Measurements from ENCODE around the gene SAMD3.
"Not testable (repeated sequence)": the region's sequence is repeated elsewhere in the genome, so short reads cannot be mapped to it uniquely, and the experiment has no call there.

DNA sequence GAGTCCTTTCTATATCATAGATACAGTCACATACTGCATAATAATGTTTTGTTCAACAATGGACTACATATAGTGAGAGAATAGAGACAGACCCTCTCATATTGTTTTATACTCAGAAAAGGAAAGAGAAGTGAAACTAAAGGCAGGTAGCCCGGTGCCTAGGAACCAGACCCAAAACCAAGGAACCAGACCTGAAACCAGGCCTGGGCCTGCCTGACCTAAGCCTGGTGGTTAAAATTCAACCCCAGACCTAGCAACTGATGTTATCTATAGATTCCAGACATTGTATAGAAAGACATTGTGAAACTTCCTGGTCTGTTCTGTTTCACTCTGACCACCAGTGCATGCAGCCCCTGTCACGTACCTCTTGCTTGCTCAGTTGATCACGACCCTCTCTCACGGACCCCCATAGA lies 37.3 kb upstream of the SAMD3 start:
- TF ChIP-seq CTCF (IDR thresholded peaks at IDR 0.05; ENCODE audit: low read depth, low read length, missing input control); EGR1 (IDR thresholded peaks at IDR 0.05; ENCODE audit: low read depth in 2 of 2); GABPA (IDR thresholded peaks at IDR 0.05 in 1 of 2, conservative IDR thresholded peaks at IDR 0.05 in 1 of 2); YY1 (IDR thresholded peaks at IDR 0.05); MAX (IDR thresholded peaks at IDR 0.05): not testable (repeated sequence)
- TF ChIP-seq, protein P1, sequence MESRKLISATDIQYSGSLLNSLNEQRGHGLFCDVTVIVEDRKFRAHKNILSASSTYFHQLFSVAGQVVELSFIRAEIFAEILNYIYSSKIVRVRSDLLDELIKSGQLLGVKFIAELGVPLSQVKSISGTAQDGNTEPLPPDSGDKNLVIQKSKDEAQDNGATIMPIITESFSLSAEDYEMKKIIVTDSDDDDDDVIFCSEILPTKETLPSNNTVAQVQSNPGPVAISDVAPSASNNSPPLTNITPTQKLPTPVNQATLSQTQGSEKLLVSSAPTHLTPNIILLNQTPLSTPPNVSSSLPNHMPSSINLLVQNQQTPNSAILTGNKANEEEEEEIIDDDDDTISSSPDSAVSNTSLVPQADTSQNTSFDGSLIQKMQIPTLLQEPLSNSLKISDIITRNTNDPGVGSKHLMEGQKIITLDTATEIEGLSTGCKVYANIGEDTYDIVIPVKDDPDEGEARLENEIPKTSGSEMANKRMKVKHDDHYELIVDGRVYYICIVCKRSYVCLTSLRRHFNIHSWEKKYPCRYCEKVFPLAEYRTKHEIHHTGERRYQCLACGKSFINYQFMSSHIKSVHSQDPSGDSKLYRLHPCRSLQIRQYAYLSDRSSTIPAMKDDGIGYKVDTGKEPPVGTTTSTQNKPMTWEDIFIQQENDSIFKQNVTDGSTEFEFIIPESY (IDR thresholded peaks at IDR 0.05), result not testable (repeated sequence)
- TF ChIP-seq, protein P2, sequence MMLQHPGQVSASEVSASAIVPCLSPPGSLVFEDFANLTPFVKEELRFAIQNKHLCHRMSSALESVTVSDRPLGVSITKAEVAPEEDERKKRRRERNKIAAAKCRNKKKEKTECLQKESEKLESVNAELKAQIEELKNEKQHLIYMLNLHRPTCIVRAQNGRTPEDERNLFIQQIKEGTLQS (IDR thresholded peaks at IDR 0.05), result not testable (repeated sequence)
